HG03280 (cell line): ENCODE measurements around the gene DCAF15.
"Not testable (repeated sequence)": the region's sequence is repeated elsewhere in the genome, so short reads cannot be mapped to it uniquely, and the experiment has no call there.

Experiments used
- ATAC-seq: cut with Tn5 transposase; IDR thresholded peaks from one replicate; pipeline ENCODE4 v1.9.1; 2021; ENCODE audit warnings: mild to moderate bottlenecking, moderate library complexity; ENCODE audit not compliant: unreplicated experiment

Gene DCAF15

GRCh38 chr19:13952154-13952930 is at the start of gene DCAF15:
DCAF15 (plus strand) TSS chr19:13952509; CDS start chr19:13952513, 4 bp downstream.
- peak; percentile 97 for ATAC-seq

GRCh38 chr19:13902993-13903555 is 49.2 kb upstream of the DCAF15 start:
- no peak for ATAC-seq

- ATAC-seq, result peak; percentile 97
Measured at GRCh38 chr19:13905634-13906520, 46.4 kb upstream of the DCAF15 start, which contains the start of the genes BRME1 and CC2D1A. BRME1 (minus strand) TSS chr19:13906117; CDS start chr19:13904892, 1,225 bp downstream. CC2D1A (plus strand) TSS chr19:13906201; CDS start chr19:13906442, 241 bp downstream.

GRCh38 chr19:13906521-13906904 is 45.8 kb upstream of the DCAF15 start:
- ATAC-seq, result no peak

GRCh38 chr19:13906910-13907309 is 45.4 kb upstream of the DCAF15 start:
- no peak for ATAC-seq

- ATAC-seq, result no peak
Measured at GRCh38 chr19:13908674-13909073, 43.6 kb upstream of the DCAF15 start.

GRCh38 chr19:13909430-13909829 is 42.9 kb upstream of the DCAF15 start:
- ATAC-seq, result no peak

- ATAC-seq, result no peak
Measured at GRCh38 chr19:13913352-13913751, 39.0 kb upstream of the DCAF15 start.

- no peak for ATAC-seq
Measured at GRCh38 chr19:13914777-13915176, 37.5 kb upstream of the DCAF15 start.

- ATAC-seq, result no peak
Measured at GRCh38 chr19:13917888-13918406, 34.4 kb upstream of the DCAF15 start.

- ATAC-seq, result no peak
Measured at GRCh38 chr19:13918726-13919411, 33.4 kb upstream of the DCAF15 start.

GRCh38 chr19:13920524-13920923 is 31.8 kb upstream of the DCAF15 start:
- ATAC-seq, result no peak

GRCh38 chr19:13920940-13921747 is 31.2 kb upstream of the DCAF15 start:
- peak; percentile 58 for ATAC-seq

GRCh38 chr19:13922118-13922517 is 30.2 kb upstream of the DCAF15 start:
- not testable (repeated sequence) for ATAC-seq

- no peak for ATAC-seq
Measured at GRCh38 chr19:13923194-13923987, 28.9 kb upstream of the DCAF15 start.

GRCh38 chr19:13926010-13926409 is 26.3 kb upstream of the DCAF15 start:
- ATAC-seq, result no peak

GRCh38 chr19:13926715-13927114 is 25.6 kb upstream of the DCAF15 start:
- ATAC-seq, result no peak

GRCh38 chr19:13929340-13929739 is 23.0 kb upstream of the DCAF15 start:
- ATAC-seq, result no peak

- ATAC-seq, result no peak
Measured at GRCh38 chr19:13929956-13930355, 22.4 kb upstream of the DCAF15 start.
